OCI-LY3 (cell line): ENCODE measurements around the gene TNFRSF8.

ENCODE experiments used
- H2AFZ ChIP-seq: fragments of 200-600, 300-600 bp; shearing (Covaris generic); 2 replicates; pipeline ENCODE4 v1.6.0; 2014; ENCODE audit warnings: antibody characterized with exemption, low read depth, low read length
- H3K27ac ChIP-seq: fragments of 200-600, 300-600 bp; sonication (generic); 2 replicates; pipeline ENCODE4 v1.5.1; 2014; ENCODE audit warnings: mild to moderate bottlenecking, low read length, moderate library complexity, mixed read lengths
- H3K27me3 ChIP-seq: fragments of 200-600, 300-600 bp; sonication (generic); 2 replicates; pipeline ENCODE4 v1.6.1; 2014; ENCODE audit warnings: low read depth, low read length, mixed read lengths
- H3K36me3 ChIP-seq: fragments of 200-600, 300-600 bp; sonication (generic); replicated peaks from 2 replicates; pipeline ENCODE3; 2014; ENCODE audit warnings: low read depth, low read length, mixed read lengths
- H3K4me1 ChIP-seq: fragments of 300-600, 200-600 bp; sonication (generic); 2 replicates; pipeline ENCODE4 v1.6.1; 2014; ENCODE audit warnings: low read length, mixed read lengths
- H3K4me2 ChIP-seq: fragments of 200-600, 300-600 bp; sonication (generic); 2 replicates; pipeline ENCODE4 v1.6.1; 2014; ENCODE audit warnings: low read length, mixed read lengths
- H3K4me3 ChIP-seq: fragments of 300-600, 200-600 bp; sonication (generic); 2 replicates; pipeline ENCODE4 v1.5.1; 2014; ENCODE audit warnings: antibody characterized with exemption, mild to moderate bottlenecking, low read length, moderate library complexity
- H3K79me2 ChIP-seq: fragments of 300-600, 200-600 bp; shearing (Covaris generic); 2 replicates; pipeline ENCODE4 v1.6.1; 2014; ENCODE audit warnings: mild to moderate bottlenecking, low read length, mixed read lengths
- H3K9ac ChIP-seq: fragments of 300-600, 200-600 bp; shearing (Covaris generic); 2 replicates; pipeline ENCODE4 v1.6.0; 2014; ENCODE audit warnings: mild to moderate bottlenecking, low read length, moderate library complexity
- H3K9me3 ChIP-seq: fragments of 200-600, 300-600 bp; shearing (Covaris generic); 2 replicates; pipeline ENCODE4 v1.6.1; 2014; ENCODE audit warnings: low read length, mixed read lengths; ENCODE audit not compliant: insufficient read depth
- H4K20me1 ChIP-seq: fragments of 200-600, 300-600 bp; sonication (generic); 2 replicates; pipeline ENCODE4 v1.6.1; 2016; ENCODE audit warnings: low read length, mixed read lengths; ENCODE audit not compliant: insufficient read depth
- EZH2phosphoT487 ChIP-seq: fragments of 200-600 bp; shearing (Covaris generic); IDR thresholded peaks from 2 replicates; pipeline ENCODE4 v1.6.1; 2018; ENCODE audit warnings: antibody characterized with exemption, mixed run types, low read depth
- TF ChIP-seq, protein P1 (sequence below): fragments of 200-600, 300-600 bp; sonication (generic); IDR thresholded peaks from 2 replicates; pipeline ENCODE4 v1.5.1; 2014; ENCODE audit warnings: antibody characterized with exemption, low read length, low read depth

Gene TNFRSF8

DNA sequence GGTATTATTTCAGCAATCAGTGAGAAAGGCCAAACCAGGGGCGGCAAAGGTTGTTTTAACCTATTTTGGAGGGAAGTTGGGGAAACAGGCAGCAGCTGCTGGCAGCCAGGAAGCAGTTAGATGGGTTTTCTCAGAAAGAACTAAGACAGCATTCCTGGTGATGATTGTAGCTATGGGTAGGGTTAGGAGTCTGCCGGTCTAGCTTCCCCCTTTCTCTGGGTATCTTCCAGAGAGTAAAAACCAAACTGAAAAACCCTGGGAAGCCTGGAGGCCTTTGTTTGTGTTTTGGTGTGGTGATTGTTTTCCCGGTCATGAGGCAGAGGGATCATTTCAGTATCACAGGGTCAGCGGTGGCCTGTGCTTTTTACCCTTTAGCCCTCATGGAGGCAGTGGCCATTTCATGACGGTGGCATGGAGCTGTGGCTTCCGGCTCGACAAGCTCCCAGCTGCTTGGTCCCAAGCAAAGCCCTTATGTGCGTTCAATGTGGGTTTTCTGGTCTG lies 84.1 kb downstream of the TNFRSF8 start:
- H3K9ac ChIP-seq = no peak overlapping the region
- H4K20me1 ChIP-seq = no peaks in the 10 kb centered on the region
- no peak for TF ChIP-seq EZH2phosphoT487
- no peaks in the 10 kb centered on the region for H3K79me2 ChIP-seq
- no peak overlapping the region for H3K4me2 ChIP-seq
- no peaks in the 10 kb centered on the region for H3K36me3 ChIP-seq
- no peak overlapping the region for H3K27ac ChIP-seq
- H3K27me3 ChIP-seq = no peaks in the 10 kb centered on the region
- H2AFZ ChIP-seq = no peak overlapping the region
- peaks cover 78% of the 10 kb centered on the region for H3K4me1 ChIP-seq
- no peak overlapping the region for H3K4me3 ChIP-seq
- H3K9me3 ChIP-seq = no peaks in the 10 kb centered on the region

DNA sequence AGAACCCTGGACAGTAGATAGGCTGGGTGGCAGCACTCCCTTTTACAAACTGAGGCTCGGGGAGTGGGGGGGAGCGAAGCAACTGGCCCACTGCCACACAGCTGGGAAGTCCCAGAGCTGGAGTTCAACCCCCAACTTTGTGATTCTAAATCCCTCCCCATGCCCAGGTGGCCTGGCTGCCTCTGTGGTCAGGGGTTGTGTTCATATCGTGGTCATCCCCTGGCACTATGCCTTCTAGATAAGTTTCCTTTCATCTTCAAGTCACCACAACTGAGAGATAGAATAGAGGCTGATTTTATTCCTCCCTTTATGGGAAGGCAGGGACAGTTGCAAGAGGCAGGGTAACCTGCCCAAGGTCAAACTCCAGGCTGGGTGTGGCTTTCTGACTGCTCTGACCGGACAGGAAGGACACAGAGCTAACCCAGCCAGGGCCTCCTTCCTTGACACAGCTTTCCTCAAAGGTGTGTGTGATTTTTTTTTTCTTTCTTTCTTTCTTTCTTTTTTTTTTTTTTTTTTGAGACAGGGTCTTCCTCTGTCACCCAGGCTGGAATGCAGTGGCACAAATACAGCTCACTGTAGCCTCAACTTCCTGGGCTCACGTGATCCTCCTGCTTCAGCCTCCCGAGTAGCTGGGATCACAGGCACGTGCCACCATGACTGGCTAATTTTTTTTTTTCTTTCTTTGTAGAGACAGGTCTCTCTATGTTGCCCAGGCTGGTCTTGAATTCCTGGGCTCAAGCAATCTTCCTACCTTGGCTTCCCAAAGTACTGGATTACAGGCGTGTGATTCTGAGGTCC lies 85.3 kb downstream of the TNFRSF8 start:
- Histone ChIP-seq H3K4me2 (no peak overlapping the region), H2AFZ (no peak overlapping the region), H3K27me3 (no peaks in the 10 kb centered on the region), H3K4me3 (no peak overlapping the region), H3K4me1 (peaks cover 78% of the 10 kb centered on the region), H3K9ac (no peak overlapping the region), H3K79me2 (no peaks in the 10 kb centered on the region), H4K20me1 (no peaks in the 10 kb centered on the region), H3K9me3 (no peaks in the 10 kb centered on the region), H3K36me3 (no peaks in the 10 kb centered on the region), H3K27ac (peak overlapping the region; percentile 100; the same call in 1 of the 2 replicates)
- TF ChIP-seq, protein P1, sequence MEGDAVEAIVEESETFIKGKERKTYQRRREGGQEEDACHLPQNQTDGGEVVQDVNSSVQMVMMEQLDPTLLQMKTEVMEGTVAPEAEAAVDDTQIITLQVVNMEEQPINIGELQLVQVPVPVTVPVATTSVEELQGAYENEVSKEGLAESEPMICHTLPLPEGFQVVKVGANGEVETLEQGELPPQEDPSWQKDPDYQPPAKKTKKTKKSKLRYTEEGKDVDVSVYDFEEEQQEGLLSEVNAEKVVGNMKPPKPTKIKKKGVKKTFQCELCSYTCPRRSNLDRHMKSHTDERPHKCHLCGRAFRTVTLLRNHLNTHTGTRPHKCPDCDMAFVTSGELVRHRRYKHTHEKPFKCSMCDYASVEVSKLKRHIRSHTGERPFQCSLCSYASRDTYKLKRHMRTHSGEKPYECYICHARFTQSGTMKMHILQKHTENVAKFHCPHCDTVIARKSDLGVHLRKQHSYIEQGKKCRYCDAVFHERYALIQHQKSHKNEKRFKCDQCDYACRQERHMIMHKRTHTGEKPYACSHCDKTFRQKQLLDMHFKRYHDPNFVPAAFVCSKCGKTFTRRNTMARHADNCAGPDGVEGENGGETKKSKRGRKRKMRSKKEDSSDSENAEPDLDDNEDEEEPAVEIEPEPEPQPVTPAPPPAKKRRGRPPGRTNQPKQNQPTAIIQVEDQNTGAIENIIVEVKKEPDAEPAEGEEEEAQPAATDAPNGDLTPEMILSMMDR = no peak
- TF ChIP-seq EZH2phosphoT487 = no peak

DNA sequence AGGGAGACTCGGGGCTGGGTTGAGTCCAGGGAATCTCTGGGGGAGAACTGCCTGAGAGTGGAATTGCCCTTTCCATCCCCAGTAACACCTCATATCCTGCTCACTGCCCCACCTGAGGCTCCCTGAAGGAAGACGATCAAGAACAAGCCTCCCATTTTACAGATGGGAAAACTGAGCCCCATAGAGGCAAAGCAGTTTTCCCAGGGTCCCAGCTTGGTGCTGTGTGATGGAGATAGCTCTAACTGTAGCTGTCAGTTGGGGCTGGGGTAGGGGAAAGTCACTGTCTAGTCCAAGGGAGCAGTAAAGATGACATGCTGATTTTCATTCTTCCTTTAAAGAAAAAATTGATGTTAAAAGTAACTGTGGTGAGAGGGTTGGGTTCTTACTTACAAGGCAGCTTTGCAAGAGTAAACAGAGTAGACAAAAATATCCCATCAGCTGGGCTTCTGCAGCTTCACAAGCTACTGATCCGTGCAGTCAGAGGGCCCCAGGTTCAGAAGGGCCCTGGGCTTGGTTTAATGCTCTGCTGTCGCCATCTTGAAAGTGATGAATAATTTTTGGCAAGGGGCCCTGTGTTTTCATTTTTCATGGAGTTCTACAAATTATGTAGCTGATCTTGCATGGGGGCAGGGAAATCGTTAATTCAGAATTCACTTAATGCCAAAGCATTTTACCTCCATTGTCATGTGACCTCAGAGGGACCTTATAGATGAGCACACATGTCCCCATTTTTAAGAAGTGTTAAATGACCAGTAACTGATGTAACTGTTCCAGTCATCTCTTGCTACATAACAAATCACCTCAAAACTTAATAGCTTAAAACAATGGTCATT lies 86.1 kb downstream of the TNFRSF8 start:
- Histone ChIP-seq H3K27me3 (no peaks in the 10 kb centered on the region), H3K4me1 (peaks cover 78% of the 10 kb centered on the region), H4K20me1 (no peaks in the 10 kb centered on the region), H3K79me2 (no peaks in the 10 kb centered on the region), H2AFZ (no peak overlapping the region), H3K4me2 (no peak overlapping the region), H3K36me3 (no peaks in the 10 kb centered on the region), H3K4me3 (no peak overlapping the region), H3K27ac (peak overlapping the region; percentile 100), H3K9me3 (no peaks in the 10 kb centered on the region), H3K9ac (no peak overlapping the region)
- TF ChIP-seq, protein P1 = no peak

DNA sequence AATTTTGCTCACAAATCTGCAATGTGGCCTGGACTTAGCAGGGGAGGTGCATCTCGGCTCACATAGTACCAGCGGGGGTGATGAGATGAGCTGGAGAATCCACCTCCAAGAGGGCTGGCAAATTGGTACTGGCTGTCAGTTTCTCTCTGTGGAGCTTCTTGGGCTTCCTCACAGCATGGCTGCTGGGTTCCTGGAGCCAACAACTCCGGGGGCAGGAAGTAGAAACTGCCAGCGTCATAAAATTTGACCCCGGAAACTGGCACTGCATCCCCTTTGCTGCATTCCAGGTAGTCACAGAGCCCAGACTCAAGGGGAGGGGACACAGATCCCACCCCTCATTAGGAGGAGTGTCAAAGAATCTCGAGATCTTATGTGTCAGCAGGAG lies 86.7 kb downstream of the TNFRSF8 start:
- H3K4me3 ChIP-seq = no peak overlapping the region
- no peak overlapping the region; the same call in 1 of the 2 replicates for H3K9ac ChIP-seq
- no peaks in the 10 kb centered on the region for H3K9me3 ChIP-seq
- H3K4me1 ChIP-seq = peaks cover 74% of the 10 kb centered on the region
- no peak overlapping the region for H3K4me2 ChIP-seq
- peak overlapping the region; percentile 100 for H3K27ac ChIP-seq
- H3K36me3 ChIP-seq = no peaks in the 10 kb centered on the region
- H3K27me3 ChIP-seq = no peaks in the 10 kb centered on the region
- TF ChIP-seq, protein P1 = no peak
- TF ChIP-seq EZH2phosphoT487 = no peak
- no peaks in the 10 kb centered on the region for H3K79me2 ChIP-seq
- no peaks in the 10 kb centered on the region for H4K20me1 ChIP-seq
- H2AFZ ChIP-seq = no peak overlapping the region
